ENCODE measurements around the gene HERC4.

GRCh38 chr10:68001000-68001399 lies 74.1 kb downstream of the HERC4 start:
- TF ChIP-seq CTCF (IDR thresholded peaks at IDR 0.05) = no peak
- no peak for TF ChIP-seq POLR2A (IDR thresholded peaks at IDR 0.05)
